Measurements from ENCODE around the gene SERPINB5.

- TF ChIP-seq GATA3 (IDR thresholded peaks at IDR 0.05; ENCODE audit: low read depth, low read length) (no peak), GATA2 (IDR thresholded peaks at IDR 0.05; ENCODE audit: low read depth, low read length) (no peak)
These were observed 11.7 kb upstream of the SERPINB5 start for GRCh38 chr18:63465059-63465458.

All from SH-SY5Y (cell line).